ENCODE data around the gene PSMD14.
"Not testable (repeated sequence)": the region's sequence is repeated elsewhere in the genome, so short reads cannot be mapped to it uniquely, and the experiment has no call there.

DNA sequence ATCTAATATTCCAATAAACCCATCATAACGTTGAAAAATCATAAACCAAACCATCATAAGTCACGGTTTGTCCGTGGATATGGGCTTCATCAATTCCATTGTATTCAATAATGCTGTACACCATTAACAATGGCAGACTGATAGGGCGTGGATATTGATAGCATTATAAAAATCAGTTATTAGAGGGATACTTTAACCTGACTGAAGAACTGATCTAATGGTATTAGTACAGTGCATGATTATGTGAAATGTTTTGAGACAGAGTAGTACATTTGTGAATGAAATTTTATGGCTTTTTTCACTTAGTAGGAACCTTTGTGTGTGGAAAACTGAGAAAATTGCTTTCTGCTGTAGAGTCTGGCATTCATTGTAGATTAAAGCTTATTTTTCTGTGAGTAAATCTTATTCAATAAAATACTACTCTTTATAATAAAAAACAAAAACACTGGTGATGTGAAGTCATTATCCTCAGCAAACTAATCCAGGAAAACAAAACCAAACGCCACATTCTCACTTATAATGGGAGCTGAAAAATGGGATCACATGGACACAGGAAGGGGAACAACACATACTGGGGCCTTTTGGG is 28.9 kb upstream of the PSMD14 start:
- TF ChIP-seq POLR2AphosphoS5 (IDR thresholded peaks at IDR 0.05; ENCODE audit: low read depth, low read length); TAF1 (IDR thresholded peaks at IDR 0.05; ENCODE audit: borderline replicate concordance, low read depth, low read length): not testable (repeated sequence)

Measured in GM12892 (cell line).